Osteocyte (in vitro differentiated cells): Measurements from ENCODE around the gene BMAL1. TPM values are rescaled to one million over a fixed set of nuclear protein-coding genes. Genes with fewer than 3 reads are reported as not detected.

Source experiments
- DNase-seq: peaks from one replicate; pipeline ENCODE4 v3.0.0; 2021; ENCODE audit warnings: mixed read lengths; ENCODE audit not compliant: unreplicated experiment; ENCODE audit errors: extremely low spot score
- H3K27ac Mint-ChIP-seq: one replicate; pipeline ENCODE4 v1.8.0; 2021; ENCODE audit warnings: mild to moderate bottlenecking, mixed read lengths; ENCODE audit not compliant: unreplicated experiment
- H3K27me3 Mint-ChIP-seq: one replicate; pipeline ENCODE4 v1.8.0; 2021; ENCODE audit warnings: mixed read lengths; ENCODE audit not compliant: unreplicated experiment
- H3K36me3 Mint-ChIP-seq: one replicate; pipeline ENCODE4 v1.8.0; 2021; ENCODE audit warnings: mixed read lengths; ENCODE audit not compliant: unreplicated experiment
- H3K4me1 Mint-ChIP-seq: one replicate; pipeline ENCODE4 v1.8.0; 2021; ENCODE audit warnings: mixed read lengths; ENCODE audit not compliant: unreplicated experiment
- H3K4me3 Mint-ChIP-seq: one replicate; pipeline ENCODE4 v1.8.0; 2021; ENCODE audit warnings: mild to moderate bottlenecking, moderate library complexity, mixed read lengths; ENCODE audit not compliant: unreplicated experiment
- H3K9me3 Mint-ChIP-seq: one replicate; pipeline ENCODE4 v1.8.0; 2021; ENCODE audit warnings: mixed read lengths; ENCODE audit not compliant: unreplicated experiment
- CTCF ChIP-seq: fragments of 200-600 bp; sonication (generic); IDR thresholded peaks from 2 replicates; pipeline ENCODE4 v1.5.0; 2021; ENCODE audit warnings: antibody characterized with exemption, mild to moderate bottlenecking, moderate library complexity
- total RNA-seq: library from RNA; stranded (reverse); gene quantifications from 2 replicates; pipeline ENCODE4 v1.2.1, GENCODE V29; 2021

The BMAL1 gene
- total RNA-seq, 1 donor from 2014 or later: 25.3 TPM

GRCh38 chr11:13335319-13335718 lies 57.7 kb downstream of the BMAL1 start:
- Mint-ChIP-seq H3K27me3 (no peaks in the 10 kb centered on the region), H3K36me3 (no peaks in the 10 kb centered on the region), H3K9me3 (no peaks in the 10 kb centered on the region), H3K4me1 (peaks cover 41% of the 10 kb centered on the region), H3K27ac (no peak overlapping the region), H3K4me3 (no peak overlapping the region)
- TF ChIP-seq CTCF: peak; percentile 84
- DNase-seq: no peak

DNA sequence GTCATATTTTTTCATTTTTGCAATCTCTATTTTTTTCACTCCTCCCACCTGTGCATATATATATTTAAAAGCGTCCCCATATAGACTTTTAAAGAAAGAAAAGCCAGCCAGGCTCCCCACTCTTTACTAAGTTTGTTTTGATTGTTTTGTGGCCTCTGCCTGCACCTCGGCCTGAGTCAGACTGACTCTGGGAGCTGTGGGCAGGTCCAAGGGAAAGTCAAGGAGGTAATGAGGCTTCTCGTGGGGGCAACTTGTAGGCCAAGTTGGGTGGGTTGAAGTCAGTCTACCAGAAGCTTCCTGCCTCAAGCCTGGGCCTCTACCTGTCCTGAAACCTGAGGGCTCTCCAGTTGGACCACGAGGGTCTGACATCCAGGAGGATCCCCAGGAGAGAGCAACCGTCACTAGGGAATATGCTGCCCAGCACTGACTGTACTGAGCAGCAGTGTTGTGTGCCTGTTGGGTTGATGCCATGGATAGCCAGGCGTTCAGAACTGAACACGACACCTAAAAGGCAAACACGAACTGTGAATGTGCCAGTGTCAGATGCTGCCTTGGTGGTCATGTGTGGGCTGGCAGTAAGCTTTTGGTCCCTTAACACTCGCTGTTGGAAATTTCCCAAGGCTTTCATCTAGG lies 58.8 kb downstream of the BMAL1 start:
- no peak for DNase-seq
- Mint-ChIP-seq H3K9me3 (no peaks in the 10 kb centered on the region), H3K36me3 (peaks cover 1% of the 10 kb centered on the region), H3K4me3 (no peak overlapping the region), H3K27ac (no peak overlapping the region), H3K4me1 (peaks cover 40% of the 10 kb centered on the region), H3K27me3 (no peaks in the 10 kb centered on the region)
- no peak for TF ChIP-seq CTCF

- peaks cover 4% of the 10 kb centered on the region for H3K36me3 Mint-ChIP-seq
- H3K4me1 Mint-ChIP-seq: peaks cover 36% of the 10 kb centered on the region
- no peaks in the 10 kb centered on the region for H3K9me3 Mint-ChIP-seq
- no peaks in the 10 kb centered on the region for H3K27me3 Mint-ChIP-seq
- DNase-seq: no peak
- H3K27ac Mint-ChIP-seq: peak overlapping the region; percentile 95
- no peak for TF ChIP-seq CTCF
- peak overlapping the region; percentile 73 for H3K4me3 Mint-ChIP-seq
Measured at GRCh38 chr11:13338019-13338426, 60.4 kb downstream of the BMAL1 start.

- Mint-ChIP-seq H3K36me3 (peaks cover 4% of the 10 kb centered on the region), H3K4me1 (peaks cover 36% of the 10 kb centered on the region), H3K9me3 (no peaks in the 10 kb centered on the region), H3K4me3 (peak overlapping the region; percentile 73), H3K27ac (peak overlapping the region; percentile 95), H3K27me3 (no peaks in the 10 kb centered on the region)
- no peak for DNase-seq
- TF ChIP-seq CTCF: no peak
Measured at GRCh38 chr11:13338427-13339069, 61.0 kb downstream of the BMAL1 start.
